Keratinocyte (primary cell): ENCODE results near the gene BNIP5. TPM values are rescaled to one million over a fixed set of nuclear protein-coding genes. Genes with fewer than 3 reads are reported as not detected.

Experiments used
- DNase-seq: peaks from one replicate; pipeline ENCODE4 v3.0.0-alpha.2; 2011; ENCODE audit warnings: low read depth, missing footprints, low spot score
- FAIRE-seq: peaks from 2 replicates; lab custom pipeline; 2011; peaks lifted over from hg19 to GRCh38; lab: Jason Lieb, UNC
- H2AFZ ChIP-seq: 2 replicates; pipeline ENCODE4 v1.6.0; 2012; ENCODE audit warnings: low read length, control low read depth, inconsistent platforms; ENCODE audit not compliant: control insufficient read depth
- H3K27ac ChIP-seq: 2 replicates; pipeline ENCODE4 v1.5.1; 2011; ENCODE audit warnings: low read length; ENCODE audit not compliant: control insufficient read depth, insufficient read depth
- H3K27me3 ChIP-seq: 3 replicates; pipeline ENCODE4 v1.6.0; 2011; ENCODE audit warnings: low read length; ENCODE audit not compliant: control insufficient read depth, insufficient read depth; ENCODE audit errors: extremely low read depth
- H3K36me3 ChIP-seq, 2 experiments: 2 replicates in 1 of 2; 3 replicates in 1 of 2; pipeline ENCODE4 v1.5.1; 2011; ENCODE audit warnings: low read length in 2 of 2, mild to moderate bottlenecking in 1 of 2; ENCODE audit not compliant: control insufficient read depth in 2 of 2, insufficient read depth in 2 of 2; ENCODE audit errors: extremely low read depth in 1 of 2
- H3K4me1 ChIP-seq: 3 replicates; pipeline ENCODE4 v1.5.1; 2011; ENCODE audit warnings: low read length; ENCODE audit not compliant: control insufficient read depth, insufficient read depth; ENCODE audit errors: extremely low read depth
- H3K4me2 ChIP-seq: 3 replicates; pipeline ENCODE4 v1.6.0; 2011; ENCODE audit warnings: low read depth, low read length; ENCODE audit not compliant: control insufficient read depth, insufficient read depth; ENCODE audit errors: extremely low read depth
- H3K4me3 ChIP-seq, 3 experiments: fragments of 200-600 bp in 1 of 3; sonication (generic) in 1 of 3; 2 replicates in 2 of 3; 3 replicates in 1 of 3; pipeline ENCODE4 v1.5.1; 2011 to 2016; ENCODE audit warnings: low read length in 3 of 3, mild to moderate bottlenecking in 3 of 3, control low read depth in 2 of 3, inconsistent platforms in 1 of 3, low read depth in 1 of 3, mixed read lengths in 1 of 3, mixed run types in 1 of 3, moderate library complexity in 1 of 3; ENCODE audit not compliant: control insufficient read depth in 2 of 3, insufficient read depth in 2 of 3; ENCODE audit errors: extremely low read depth in 1 of 3
- H3K79me2 ChIP-seq: 2 replicates; pipeline ENCODE4 v1.6.0; 2012; ENCODE audit warnings: low read length; ENCODE audit not compliant: control insufficient read depth, insufficient read depth
- H3K9ac ChIP-seq: 3 replicates; pipeline ENCODE4 v1.6.0; 2011; ENCODE audit warnings: low read length; ENCODE audit not compliant: control insufficient read depth, insufficient read depth; ENCODE audit errors: extremely low read depth
- H3K9me1 ChIP-seq: 3 replicates; pipeline ENCODE4 v1.6.0; 2011; ENCODE audit warnings: low read length; ENCODE audit not compliant: control insufficient read depth, insufficient read depth; ENCODE audit errors: extremely low read depth
- H3K9me3 ChIP-seq: 2 replicates; pipeline ENCODE4 v1.5.1; 2012; ENCODE audit warnings: low read depth, low read length; ENCODE audit not compliant: control insufficient read depth
- H4K20me1 ChIP-seq: 3 replicates; pipeline ENCODE4 v1.6.0; 2011; ENCODE audit warnings: low read length; ENCODE audit not compliant: control insufficient read depth, insufficient read depth; ENCODE audit errors: extremely low read depth
- EZH2 ChIP-seq: IDR thresholded peaks from one replicate; pipeline ENCODE4 v1.6.1; 2012; ENCODE audit warnings: inconsistent platforms, mild to moderate bottlenecking, low read length, moderate library complexity
- dilution Hi-C: fragments of 300-500 bp; cut with MboI; formaldehyde crosslinking; loops from one replicate; pipeline ENCODE4 v1.7.0; 2020; ENCODE audit warnings: low sequenced_read_pairs; ENCODE audit not compliant: extremely low pct_ligation_motif_present
- polyA plus RNA-seq, 5 experiments: library from polyadenylated mRNA; depleted of rRNA in 3 of 5; stranded (reverse) in 3 of 5; stranded (forward) in 1 of 5; unstranded in 1 of 5; fragments of >200 nt; gene quantifications; 1 replicate in 1 of 5; 2 replicates in 3 of 5; 3 replicates in 1 of 5; pipeline versions ENCODE4 v1.2.1 to v1.2.3, GENCODE V29; 2011 to 2012; ENCODE audit warnings: missing spikeins in 2 of 5, low read depth in 1 of 5, low replicate concordance in 1 of 5
- TF ChIP-seq, protein P1 (sequence below), 3 experiments: IDR thresholded peaks in 1 of 3; conservative IDR thresholded peaks in 1 of 3; optimal IDR thresholded peaks in 1 of 3; 2 replicates in 2 of 3; 3 replicates in 1 of 3; pipeline versions ENCODE3 to v1.5.1; 2011; ENCODE audit warnings: low read length in 3 of 3, mild to moderate bottlenecking in 3 of 3, moderate library complexity in 2 of 3, control low read depth in 1 of 3, inconsistent platforms in 1 of 3; ENCODE audit not compliant: insufficient read depth in 2 of 3; ENCODE audit errors: extremely low read depth in 1 of 3

The BNIP5 gene
- polyA plus RNA-seq, 1 donor (not counting 4 experiments of a cell fraction or from before 2014, with no cell fraction given), result not detected

DNA sequence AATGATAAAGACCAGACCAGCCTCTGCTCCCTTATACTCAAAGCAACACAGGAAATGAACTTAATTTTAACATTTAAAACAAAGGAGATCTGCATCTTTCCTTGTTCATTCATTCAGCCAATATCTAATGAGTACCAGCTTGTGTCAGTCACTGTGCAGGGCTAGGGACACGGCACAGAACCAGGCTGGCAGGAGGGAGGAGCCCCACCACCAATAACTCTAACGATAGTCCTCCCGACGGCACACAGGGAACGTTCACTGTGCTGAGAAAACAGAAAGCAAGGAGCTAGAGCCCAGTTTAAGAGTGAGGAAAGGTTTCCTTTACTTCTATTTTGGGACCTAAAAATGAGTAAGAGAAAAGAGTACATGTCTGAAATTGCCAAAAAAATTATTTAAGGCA, 40.9 kb upstream of the BNIP5 start:
- Histone ChIP-seq H4K20me1 (no peaks in the 10 kb centered on the region), H3K27ac (no peak overlapping the region), H2AFZ (peak overlapping the region; percentile 50), H3K9me1 (no peaks in the 10 kb centered on the region), H3K4me1 (peaks cover 8% of the 10 kb centered on the region), H3K36me3 (no peaks in the 10 kb centered on the region), H3K4me3 (no peak overlapping the region), H3K27me3 (peaks cover 8% of the 10 kb centered on the region), H3K4me2 (peak overlapping the region; percentile 40), H3K9ac (no peak overlapping the region), H3K79me2 (no peaks in the 10 kb centered on the region), H3K9me3 (no peaks in the 10 kb centered on the region)
- no peak for TF ChIP-seq EZH2
- TF ChIP-seq, protein P1, sequence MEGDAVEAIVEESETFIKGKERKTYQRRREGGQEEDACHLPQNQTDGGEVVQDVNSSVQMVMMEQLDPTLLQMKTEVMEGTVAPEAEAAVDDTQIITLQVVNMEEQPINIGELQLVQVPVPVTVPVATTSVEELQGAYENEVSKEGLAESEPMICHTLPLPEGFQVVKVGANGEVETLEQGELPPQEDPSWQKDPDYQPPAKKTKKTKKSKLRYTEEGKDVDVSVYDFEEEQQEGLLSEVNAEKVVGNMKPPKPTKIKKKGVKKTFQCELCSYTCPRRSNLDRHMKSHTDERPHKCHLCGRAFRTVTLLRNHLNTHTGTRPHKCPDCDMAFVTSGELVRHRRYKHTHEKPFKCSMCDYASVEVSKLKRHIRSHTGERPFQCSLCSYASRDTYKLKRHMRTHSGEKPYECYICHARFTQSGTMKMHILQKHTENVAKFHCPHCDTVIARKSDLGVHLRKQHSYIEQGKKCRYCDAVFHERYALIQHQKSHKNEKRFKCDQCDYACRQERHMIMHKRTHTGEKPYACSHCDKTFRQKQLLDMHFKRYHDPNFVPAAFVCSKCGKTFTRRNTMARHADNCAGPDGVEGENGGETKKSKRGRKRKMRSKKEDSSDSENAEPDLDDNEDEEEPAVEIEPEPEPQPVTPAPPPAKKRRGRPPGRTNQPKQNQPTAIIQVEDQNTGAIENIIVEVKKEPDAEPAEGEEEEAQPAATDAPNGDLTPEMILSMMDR (optimal IDR thresholded peaks at IDR 0.05 in 1 of 3, IDR thresholded peaks at IDR 0.05 in 1 of 3, conservative IDR thresholded peaks at IDR 0.05 in 1 of 3; ENCODE audit: extremely low read depth in 1 of 3, insufficient read depth in 2 of 3, low read length in 3 of 3), result no peak
- dilution Hi-C loops, result no loop called here
- DNase-seq (no peak), FAIRE-seq (no peak)

- DNase-seq (no peak), FAIRE-seq (no peak)
- no peak for TF ChIP-seq EZH2
- TF ChIP-seq, protein P1 (optimal IDR thresholded peaks at IDR 0.05 in 1 of 3, IDR thresholded peaks at IDR 0.05 in 1 of 3, conservative IDR thresholded peaks at IDR 0.05 in 1 of 3; ENCODE audit: extremely low read depth in 1 of 3, insufficient read depth in 2 of 3, low read length in 3 of 3), result no peak
- Histone ChIP-seq H3K4me3 (no peak overlapping the region), H3K79me2 (no peaks in the 10 kb centered on the region), H3K36me3 (no peaks in the 10 kb centered on the region), H3K4me2 (no peak overlapping the region), H3K9me1 (no peaks in the 10 kb centered on the region), H3K27me3 (peaks cover 8% of the 10 kb centered on the region), H3K27ac (no peak overlapping the region), H2AFZ (no peak overlapping the region), H3K4me1 (peaks cover 8% of the 10 kb centered on the region), H3K9me3 (no peaks in the 10 kb centered on the region), H4K20me1 (no peaks in the 10 kb centered on the region), H3K9ac (no peak overlapping the region)
- dilution Hi-C loops, result no loop called here
Measured at GRCh38 chr6:36376742-36377141, 40.1 kb upstream of the BNIP5 start.
